ENCODE results near the gene CPEB3. TPM values are rescaled to one million over a fixed set of nuclear protein-coding genes. Genes with fewer than 3 reads are reported as not detected.
"Not testable (repeated sequence)": the region's sequence is repeated elsewhere in the genome, so short reads cannot be mapped to it uniquely, and the experiment has no call there.

The CPEB3 gene
- total RNA-seq (10 to 100 TPM in 5 of 9 donors, 1 to 10 TPM in 4; 6.2 to 17.2 (median 10.1) TPM), polyA plus RNA-seq (1 to 10 TPM; 1.5 to 3.4 TPM)
- long read RNA-seq, donor 1, full-length matches to known transcripts, result 2 of 23 reads
- long read RNA-seq, donor 1, partial matches to known transcripts, result 5 of 23 reads
- long read RNA-seq, donor 1, other reads (novel, unspliced or antisense), result 16 of 23 reads
- long read RNA-seq, donor 2, partial matches to known transcripts, result 2 of 8 reads
- long read RNA-seq, donor 2, other reads (novel, unspliced or antisense), result 6 of 8 reads
- long read RNA-seq, donor 3, full-length matches to known transcripts, result 2 of 11 reads
- long read RNA-seq, donor 3, partial matches to known transcripts, result 0 of 11 reads
- long read RNA-seq, donor 3, other reads (novel, unspliced or antisense), result 9 of 11 reads

DNA sequence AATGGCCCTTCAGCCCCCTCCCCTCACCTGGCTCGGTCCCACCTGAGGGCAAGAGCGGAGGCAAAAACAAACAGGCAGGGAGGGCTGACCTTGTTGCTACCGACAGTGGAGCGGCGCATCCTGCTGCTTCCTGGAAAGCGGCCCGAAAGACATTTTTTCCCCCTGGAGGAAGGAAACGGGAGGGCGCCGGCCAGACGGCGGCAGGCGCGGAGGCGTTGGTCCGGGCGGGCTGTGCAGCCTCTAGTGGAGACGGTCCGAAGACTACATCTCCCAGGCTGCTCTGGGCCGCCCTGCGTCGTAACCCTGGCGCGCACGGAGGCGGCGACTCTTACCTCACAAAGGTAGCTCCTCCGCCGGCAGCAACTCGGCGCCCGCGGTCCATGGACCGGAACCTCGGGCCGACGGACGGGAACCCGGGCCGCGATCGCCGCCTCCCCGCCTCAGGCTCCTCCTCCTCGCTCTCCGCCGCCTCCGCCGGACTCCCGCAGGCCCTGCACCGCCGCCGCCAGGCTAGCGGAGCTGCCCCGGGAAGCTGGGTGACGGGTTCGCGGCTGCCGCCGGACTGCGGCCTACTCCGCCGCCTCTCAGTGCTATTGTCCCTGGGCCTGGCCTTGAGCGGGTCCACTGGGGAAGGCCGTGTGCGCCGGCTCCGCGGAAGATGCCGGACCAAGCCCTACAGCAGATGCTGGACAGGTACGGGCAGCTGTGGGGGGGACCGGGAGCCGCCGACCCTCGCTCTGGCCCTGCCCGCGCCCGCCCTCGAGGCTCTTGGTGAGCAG is at the start of gene CPEB3, which contains the start of gene MARCHF5:
Gene CPEB3, minus strand, starts transcription at position 242 of the 779 bp plus-strand sequence. CDS start 50,728 bp downstream, outside the sequence.
Gene MARCHF5, plus strand, starts transcription at position 331 of the 779 bp plus-strand sequence. Its CDS starts 328 bp downstream, at position 659.
- ATAC-seq (peak; percentile 99 to 100 (median 99)), DNase-seq (peak; percentile 97 to 98 (median 98))
- peak within 1 kb of the TSS; percentile 83 to 99 (median 96) for H3K27ac ChIP-seq
- no peaks in the 10 kb centered on the region for H3K27me3 ChIP-seq
- TF ChIP-seq, protein P1, sequence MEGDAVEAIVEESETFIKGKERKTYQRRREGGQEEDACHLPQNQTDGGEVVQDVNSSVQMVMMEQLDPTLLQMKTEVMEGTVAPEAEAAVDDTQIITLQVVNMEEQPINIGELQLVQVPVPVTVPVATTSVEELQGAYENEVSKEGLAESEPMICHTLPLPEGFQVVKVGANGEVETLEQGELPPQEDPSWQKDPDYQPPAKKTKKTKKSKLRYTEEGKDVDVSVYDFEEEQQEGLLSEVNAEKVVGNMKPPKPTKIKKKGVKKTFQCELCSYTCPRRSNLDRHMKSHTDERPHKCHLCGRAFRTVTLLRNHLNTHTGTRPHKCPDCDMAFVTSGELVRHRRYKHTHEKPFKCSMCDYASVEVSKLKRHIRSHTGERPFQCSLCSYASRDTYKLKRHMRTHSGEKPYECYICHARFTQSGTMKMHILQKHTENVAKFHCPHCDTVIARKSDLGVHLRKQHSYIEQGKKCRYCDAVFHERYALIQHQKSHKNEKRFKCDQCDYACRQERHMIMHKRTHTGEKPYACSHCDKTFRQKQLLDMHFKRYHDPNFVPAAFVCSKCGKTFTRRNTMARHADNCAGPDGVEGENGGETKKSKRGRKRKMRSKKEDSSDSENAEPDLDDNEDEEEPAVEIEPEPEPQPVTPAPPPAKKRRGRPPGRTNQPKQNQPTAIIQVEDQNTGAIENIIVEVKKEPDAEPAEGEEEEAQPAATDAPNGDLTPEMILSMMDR (IDR thresholded peaks at IDR 0.05), result peak; percentile 48 to 75 (median 62)
- peak in 1 of 2 donors; percentile 79 for TF ChIP-seq POLR2A (IDR thresholded peaks at IDR 0.05)
- intact Hi-C loops (cut with DNase I), result loop anchor here (1.0 to 10.0 kb wide), 11 partner anchors 49 to 204 kb away; no protein-coding TSS in a partner anchor
- 0 to 2% (median 0%) methylated on average over 27 to 79 of the region's 79 CpGs for WGBS, 4 donors
- H3K4me1 ChIP-seq, result peaks cover 0 to 29% (median 14%) of the 10 kb centered on the region in 12 donors
- no peaks in the 10 kb centered on the region for H3K9me3 ChIP-seq
- H3K36me3 ChIP-seq, result peaks cover 0 to 21% (median 10%) of the 10 kb centered on the region in 9 donors
- H3K4me3 ChIP-seq, result peak within 1 kb of the TSS; percentile 68 to 99 (median 93)

DNA sequence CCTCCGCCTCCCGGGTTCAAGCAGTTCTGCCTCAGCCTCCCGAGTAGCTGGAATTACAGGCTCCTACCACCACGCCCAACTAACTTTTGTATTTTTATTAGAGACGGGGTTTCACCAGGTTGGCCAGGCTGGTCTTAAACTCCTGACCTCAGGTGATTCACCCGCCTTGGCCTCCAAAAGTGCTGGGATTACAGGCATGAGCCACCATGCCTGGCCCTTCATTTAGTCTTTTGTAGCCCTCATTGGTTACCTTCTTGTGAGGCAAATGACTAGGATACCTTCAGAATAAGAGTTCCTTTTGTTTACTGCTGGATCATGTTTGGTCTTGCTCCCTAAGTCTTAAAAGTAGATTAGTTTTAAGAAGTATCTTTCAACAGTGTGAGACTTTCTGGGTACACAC is 39.0 kb upstream of the CPEB3 start:
- intact Hi-C loops (cut with DNase I); H3K4me3 ChIP-seq; H3K27ac ChIP-seq; H3K27me3 ChIP-seq; DNase-seq; H3K9me3 ChIP-seq; H3K36me3 ChIP-seq; ATAC-seq: not testable (repeated sequence)
- WGBS, 4 donors, result 95 to 97% (median 96%) methylated on average over 6 of the region's 6 CpGs
- peaks cover 0 to 27% (median 13%) of the 10 kb centered on the region in 12 donors for H3K4me1 ChIP-seq

- Histone ChIP-seq H3K4me3 (no peak overlapping the region), H3K27ac (no peak overlapping the region), H3K9me3 (no peaks in the 10 kb centered on the region), H3K4me1 (peaks cover 0 to 26% (median 11%) of the 10 kb centered on the region in 12 donors), H3K27me3 (no peaks in the 10 kb centered on the region), H3K36me3 (no peaks in the 10 kb centered on the region)
- intact Hi-C loops (cut with DNase I), result no loop called here
- no peak for TF ChIP-seq POLR2A (IDR thresholded peaks at IDR 0.05)
- TF ChIP-seq, protein P1 (IDR thresholded peaks at IDR 0.05), result no peak
- ATAC-seq, result no peak
- no peak for DNase-seq
Measured at GRCh38 chr10:92328993-92329392, 38.1 kb upstream of the CPEB3 start.

- Histone ChIP-seq H3K4me1 (peaks cover 0 to 27% (median 11%) of the 10 kb centered on the region in 12 donors), H3K27ac (no peak overlapping the region), H3K4me3 (no peak overlapping the region), H3K27me3 (no peaks in the 10 kb centered on the region), H3K9me3 (no peaks in the 10 kb centered on the region), H3K36me3 (no peaks in the 10 kb centered on the region)
- TF ChIP-seq, protein P1 (IDR thresholded peaks at IDR 0.05), result no peak
- TF ChIP-seq POLR2A (IDR thresholded peaks at IDR 0.05), result no peak
- ATAC-seq (no peak), DNase-seq (no peak)
- intact Hi-C loops (cut with DNase I), result no loop called here
- WGBS, 4 donors, result 81 to 87% (median 84%) methylated on average over 3 of the region's 3 CpGs
Measured at GRCh38 chr10:92327445-92328433, 36.9 kb upstream of the CPEB3 start.

Measured in heart left ventricle (tissue), 16 donors.